Tibial nerve (tissue), 4 donors: ENCODE results near the gene PHKB. TPM values are rescaled to one million over a fixed set of nuclear protein-coding genes. Genes with fewer than 3 reads are reported as not detected.

Experiments
- DNase-seq, 2 donors: peaks; one replicate each; pipeline ENCODE4 v3.0.0-alpha.2; 2019; ENCODE audit warnings: low spot score in 2 of 2
- H3K27ac ChIP-seq, 4 donors: fragments of 200-600 bp; sonication (generic) in 3 of 4; one replicate each; pipeline ENCODE4 v1.5.1; 2017 to 2019; ENCODE audit warnings: mild to moderate bottlenecking in 1 of 4
- H3K27me3 ChIP-seq, 2 donors: fragments of 200-600 bp; sonication (generic) in 1 of 2; one replicate each; pipeline versions ENCODE4 v1.5.1 to v1.6.0; 2017 to 2019
- H3K36me3 ChIP-seq, 3 donors: fragments of 200-600 bp; sonication (generic); one replicate each; pipeline ENCODE4 v1.5.1; 2018 to 2019
- H3K4me1 ChIP-seq, 4 donors: fragments of 200-600 bp; sonication (generic) in 3 of 4; one replicate each; pipeline ENCODE4 v1.5.1; 2017 to 2019
- H3K4me3 ChIP-seq, 4 donors: fragments of 200-600 bp; sonication (generic) in 3 of 4; one replicate each; pipeline ENCODE4 v1.5.1; 2017 to 2019; ENCODE audit warnings: mild to moderate bottlenecking in 1 of 4, moderate library complexity in 1 of 4
- H3K9me3 ChIP-seq, 4 donors: fragments of 200-600 bp; sonication (generic) in 3 of 4; one replicate each; pipeline ENCODE4 v1.5.1; 2017 to 2019
- EP300 ChIP-seq, 2 donors: sonication (generic); formaldehyde crosslinking; IDR thresholded peaks; one replicate each; pipeline ENCODE4 v1.6.1; 2017; ENCODE audit warnings: antibody characterized with exemption in 2 of 2, mild to moderate bottlenecking in 1 of 2
- POLR2A ChIP-seq, 2 donors: fragments of 450-650 bp; IDR thresholded peaks; one replicate each; pipeline ENCODE4 v1.6.1; 2017; ENCODE audit warnings: antibody characterized with exemption in 2 of 2, mild to moderate bottlenecking in 2 of 2, moderate library complexity in 2 of 2
- WGBS, 2 donors: methylation state at CpG; one replicate each; pipeline ENCODE4 v1.1.5; 2018; 5-methylcytosine and 5-hydroxymethylcytosine counted together
- total RNA-seq, 4 donors: library from RNA; depleted of rRNA; stranded (reverse); fragments of >200 nt; gene quantifications; one replicate each; pipeline ENCODE4 v1.1.0, GENCODE V29; 2016
- TF ChIP-seq, protein P1 (sequence below), 5 experiments: fragments of 200-600 bp in 3 of 5; fragments of 450-650 bp in 2 of 5; sonication (generic) in 3 of 5; IDR thresholded peaks; one replicate each; pipeline ENCODE4 v1.5.1; 2016 to 2019; ENCODE audit warnings: antibody characterized with exemption in 5 of 5, mild to moderate bottlenecking in 3 of 5, moderate library complexity in 2 of 5

The PHKB gene
- total RNA-seq, 4 donors from 2014 or later = 80.1 to 93.7 (median 82.4) TPM

DNA sequence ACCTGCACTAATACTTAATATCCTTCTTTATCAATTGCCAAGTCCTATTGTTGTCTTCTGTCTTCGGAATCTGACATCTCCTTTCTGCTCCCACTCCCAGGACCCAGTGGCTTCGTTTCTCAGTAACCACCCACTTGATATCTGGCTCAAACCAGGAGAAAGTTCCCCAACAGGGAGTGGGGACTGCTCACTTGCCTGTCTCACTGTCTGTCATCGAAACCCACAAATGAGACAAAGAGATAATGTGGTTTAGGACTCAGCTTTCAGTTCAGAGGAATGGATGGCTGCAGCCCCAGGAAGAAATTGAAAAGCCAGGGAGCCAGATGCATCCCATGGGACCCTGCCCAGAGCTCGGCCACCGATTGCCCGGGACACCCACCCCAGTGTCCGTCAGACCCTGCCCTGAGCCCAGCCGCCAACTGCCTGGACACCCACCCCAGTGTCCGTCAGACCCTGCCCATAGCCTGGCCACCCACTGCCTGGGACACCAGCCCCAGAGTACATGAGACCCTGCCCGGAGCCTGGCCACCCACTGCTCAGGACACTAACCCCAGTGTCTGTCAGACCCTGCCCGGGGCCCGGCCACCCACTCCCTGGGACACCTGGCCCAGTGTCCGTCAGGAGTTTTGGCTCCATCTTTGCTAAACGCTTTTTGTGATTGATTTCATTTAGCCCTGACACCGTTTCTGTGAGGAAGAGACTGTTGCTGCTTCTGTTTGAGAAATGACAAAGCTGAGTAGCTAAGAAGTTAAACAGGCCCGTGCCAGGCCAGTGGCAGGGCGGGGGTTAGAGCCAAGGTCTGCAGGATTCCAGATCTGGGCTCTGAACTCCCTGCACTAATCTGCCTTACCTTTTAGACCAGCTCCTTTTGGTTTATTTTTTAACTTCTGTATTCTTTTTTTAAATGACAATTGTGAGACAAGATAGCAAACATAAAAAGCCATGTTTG, 251.4 kb downstream of the PHKB start:
- 71 to 80% methylated on average over 16 to 17 of the region's 17 CpGs for WGBS, 2 donors
- TF ChIP-seq EP300 (IDR thresholded peaks at IDR 0.05) (no peak), POLR2A (IDR thresholded peaks at IDR 0.05) (no peak)
- TF ChIP-seq, protein P1, sequence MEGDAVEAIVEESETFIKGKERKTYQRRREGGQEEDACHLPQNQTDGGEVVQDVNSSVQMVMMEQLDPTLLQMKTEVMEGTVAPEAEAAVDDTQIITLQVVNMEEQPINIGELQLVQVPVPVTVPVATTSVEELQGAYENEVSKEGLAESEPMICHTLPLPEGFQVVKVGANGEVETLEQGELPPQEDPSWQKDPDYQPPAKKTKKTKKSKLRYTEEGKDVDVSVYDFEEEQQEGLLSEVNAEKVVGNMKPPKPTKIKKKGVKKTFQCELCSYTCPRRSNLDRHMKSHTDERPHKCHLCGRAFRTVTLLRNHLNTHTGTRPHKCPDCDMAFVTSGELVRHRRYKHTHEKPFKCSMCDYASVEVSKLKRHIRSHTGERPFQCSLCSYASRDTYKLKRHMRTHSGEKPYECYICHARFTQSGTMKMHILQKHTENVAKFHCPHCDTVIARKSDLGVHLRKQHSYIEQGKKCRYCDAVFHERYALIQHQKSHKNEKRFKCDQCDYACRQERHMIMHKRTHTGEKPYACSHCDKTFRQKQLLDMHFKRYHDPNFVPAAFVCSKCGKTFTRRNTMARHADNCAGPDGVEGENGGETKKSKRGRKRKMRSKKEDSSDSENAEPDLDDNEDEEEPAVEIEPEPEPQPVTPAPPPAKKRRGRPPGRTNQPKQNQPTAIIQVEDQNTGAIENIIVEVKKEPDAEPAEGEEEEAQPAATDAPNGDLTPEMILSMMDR (IDR thresholded peaks at IDR 0.05) = no peak
- no peak for DNase-seq
- H3K36me3 ChIP-seq = no peaks in the 10 kb centered on the region
- H3K27me3 ChIP-seq = no peaks in the 10 kb centered on the region
- H3K27ac ChIP-seq = no peak overlapping the region
- H3K4me3 ChIP-seq = no peak overlapping the region
- no peaks in the 10 kb centered on the region for H3K9me3 ChIP-seq
- no peaks in the 10 kb centered on the region for H3K4me1 ChIP-seq

DNA sequence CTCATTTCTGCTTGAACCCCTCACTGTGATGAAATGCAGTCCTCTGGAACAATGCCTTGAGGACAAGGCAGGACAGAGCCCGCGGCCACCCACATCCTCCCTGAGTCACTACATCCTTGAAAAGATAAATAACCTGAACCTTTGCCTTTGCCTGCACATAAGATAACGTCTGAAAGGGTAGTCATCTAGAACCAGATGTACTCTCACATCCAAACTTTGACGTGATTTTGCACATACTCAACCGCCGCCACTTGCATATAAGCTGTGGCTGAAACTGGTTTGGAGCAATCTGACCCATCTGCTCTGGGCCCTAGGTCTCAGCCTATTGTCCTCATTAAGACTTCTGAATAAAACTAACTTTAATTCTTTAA, 252.1 kb downstream of the PHKB start:
- H3K27me3 ChIP-seq = no peaks in the 10 kb centered on the region
- H3K27ac ChIP-seq = no peak overlapping the region
- no peak for DNase-seq
- TF ChIP-seq, protein P1 (IDR thresholded peaks at IDR 0.05) = no peak
- no peak for TF ChIP-seq EP300 (IDR thresholded peaks at IDR 0.05)
- no peak for TF ChIP-seq POLR2A (IDR thresholded peaks at IDR 0.05)
- no peaks in the 10 kb centered on the region for H3K36me3 ChIP-seq
- 68 to 71% methylated on average over 6 of the region's 6 CpGs for WGBS, 2 donors
- no peaks in the 10 kb centered on the region for H3K4me1 ChIP-seq
- H3K4me3 ChIP-seq = no peak overlapping the region
- no peaks in the 10 kb centered on the region for H3K9me3 ChIP-seq

DNA sequence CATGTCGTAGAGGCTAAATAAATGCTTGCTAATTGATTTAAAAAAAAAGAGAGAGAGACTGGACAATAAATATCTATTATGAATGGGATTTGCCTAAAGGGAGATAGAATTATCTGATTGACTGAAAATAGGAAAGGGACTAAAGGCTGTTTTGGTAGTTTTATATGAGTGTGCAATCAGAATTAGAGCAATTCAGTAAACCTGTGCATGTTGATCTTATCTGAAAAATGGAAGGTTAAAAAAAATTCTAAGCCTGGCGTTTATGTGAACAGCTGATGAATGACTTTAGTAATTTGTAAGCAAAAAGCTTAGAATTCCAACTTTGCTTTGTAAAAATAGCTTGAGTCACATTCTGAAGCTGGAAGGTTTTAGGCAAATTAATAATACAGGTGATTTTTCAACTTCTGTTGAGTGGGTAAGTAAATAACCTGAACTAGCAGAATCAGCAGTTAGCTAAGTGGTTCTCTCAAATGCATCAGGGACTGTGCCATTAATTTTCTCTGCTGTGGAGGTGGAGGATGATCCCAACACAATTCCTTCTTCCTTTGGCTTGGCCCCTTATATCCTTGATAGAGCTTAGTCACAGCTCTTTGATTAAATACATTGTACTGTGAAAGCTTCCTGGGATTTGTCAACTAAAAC, 254.4 kb downstream of the PHKB start:
- no peaks in the 10 kb centered on the region for H3K4me1 ChIP-seq
- TF ChIP-seq EP300 (IDR thresholded peaks at IDR 0.05) = no peak
- TF ChIP-seq, protein P1 (IDR thresholded peaks at IDR 0.05) = no peak
- no peak for TF ChIP-seq POLR2A (IDR thresholded peaks at IDR 0.05)
- H3K36me3 ChIP-seq = no peaks in the 10 kb centered on the region
- H3K27me3 ChIP-seq = no peaks in the 10 kb centered on the region
- no peak for DNase-seq
- no peaks in the 10 kb centered on the region for H3K9me3 ChIP-seq
- no peak overlapping the region for H3K27ac ChIP-seq
- no peak overlapping the region for H3K4me3 ChIP-seq
- 56 to 67% methylated on average over 2 of the region's 2 CpGs for WGBS, 2 donors

DNA sequence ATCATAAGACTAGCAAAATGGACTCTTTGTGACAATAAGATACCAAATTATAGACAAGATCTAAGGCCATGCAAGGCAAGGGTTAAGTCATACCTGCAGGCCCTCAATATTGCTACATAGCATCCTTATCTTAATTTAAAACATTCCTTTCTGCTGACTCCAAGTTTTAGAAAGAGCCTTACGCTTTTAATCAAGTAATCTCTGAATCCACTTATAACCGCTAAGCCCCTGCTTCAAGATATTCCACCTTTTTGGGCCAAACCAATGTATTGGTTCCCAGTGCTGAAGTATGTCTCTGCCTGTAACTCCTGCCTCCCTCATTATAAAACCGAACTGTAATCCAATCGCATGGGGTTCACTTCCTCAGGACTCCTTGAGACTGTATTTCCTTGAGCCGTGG, 255.4 kb downstream of the PHKB start:
- Histone ChIP-seq H3K9me3 (no peaks in the 10 kb centered on the region), H3K27me3 (no peaks in the 10 kb centered on the region), H3K27ac (no peak overlapping the region), H3K4me1 (no peaks in the 10 kb centered on the region), H3K4me3 (no peak overlapping the region), H3K36me3 (no peaks in the 10 kb centered on the region)
- 88 to 92% methylated on average over 5 of the region's 5 CpGs for WGBS, 2 donors
- DNase-seq = no peak
- TF ChIP-seq, protein P1 (IDR thresholded peaks at IDR 0.05) = no peak
- TF ChIP-seq POLR2A (IDR thresholded peaks at IDR 0.05) = no peak
- no peak for TF ChIP-seq EP300 (IDR thresholded peaks at IDR 0.05)

DNA sequence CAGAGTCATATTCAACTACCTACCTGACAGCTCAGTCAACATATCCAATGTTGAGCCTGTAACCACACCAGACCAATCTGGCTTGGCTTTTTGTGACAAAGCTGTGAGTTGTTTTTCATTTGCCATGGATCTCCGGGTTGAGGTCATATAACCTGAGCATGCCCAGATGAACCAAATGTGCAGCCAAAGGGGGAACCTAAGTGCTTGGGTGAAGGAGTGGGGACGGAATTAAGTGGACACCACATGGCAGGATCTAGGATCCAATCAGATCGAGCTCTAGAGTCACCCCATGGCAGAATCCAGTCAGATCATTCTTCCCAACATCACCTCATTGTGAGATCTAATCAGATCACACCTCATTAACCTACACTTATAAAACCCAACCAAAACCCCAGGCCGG, 258.6 kb downstream of the PHKB start:
- no peaks in the 10 kb centered on the region for H3K9me3 ChIP-seq
- H3K4me1 ChIP-seq = no peaks in the 10 kb centered on the region
- H3K36me3 ChIP-seq = no peaks in the 10 kb centered on the region
- H3K4me3 ChIP-seq = no peak overlapping the region
- H3K27me3 ChIP-seq = no peaks in the 10 kb centered on the region
- no peak for DNase-seq
- H3K27ac ChIP-seq = no peak overlapping the region
- TF ChIP-seq POLR2A (IDR thresholded peaks at IDR 0.05) = no peak
- no peak for TF ChIP-seq EP300 (IDR thresholded peaks at IDR 0.05)
- TF ChIP-seq, protein P1 (IDR thresholded peaks at IDR 0.05) = no peak
- WGBS, 2 donors = 78 to 84% methylated on average over 4 of the region's 4 CpGs
